ENCODE results near the gene ZNF219. TPM values are rescaled to one million over a fixed set of nuclear protein-coding genes. Genes with fewer than 3 reads are reported as not detected.

The ZNF219 gene
- total and polyA plus RNA-seq, 2 of the 13 experiments (the other 11 are each of a cell fraction or from before 2014, with no cell fraction given) = 34.5 to 36.6 TPM

DNA sequence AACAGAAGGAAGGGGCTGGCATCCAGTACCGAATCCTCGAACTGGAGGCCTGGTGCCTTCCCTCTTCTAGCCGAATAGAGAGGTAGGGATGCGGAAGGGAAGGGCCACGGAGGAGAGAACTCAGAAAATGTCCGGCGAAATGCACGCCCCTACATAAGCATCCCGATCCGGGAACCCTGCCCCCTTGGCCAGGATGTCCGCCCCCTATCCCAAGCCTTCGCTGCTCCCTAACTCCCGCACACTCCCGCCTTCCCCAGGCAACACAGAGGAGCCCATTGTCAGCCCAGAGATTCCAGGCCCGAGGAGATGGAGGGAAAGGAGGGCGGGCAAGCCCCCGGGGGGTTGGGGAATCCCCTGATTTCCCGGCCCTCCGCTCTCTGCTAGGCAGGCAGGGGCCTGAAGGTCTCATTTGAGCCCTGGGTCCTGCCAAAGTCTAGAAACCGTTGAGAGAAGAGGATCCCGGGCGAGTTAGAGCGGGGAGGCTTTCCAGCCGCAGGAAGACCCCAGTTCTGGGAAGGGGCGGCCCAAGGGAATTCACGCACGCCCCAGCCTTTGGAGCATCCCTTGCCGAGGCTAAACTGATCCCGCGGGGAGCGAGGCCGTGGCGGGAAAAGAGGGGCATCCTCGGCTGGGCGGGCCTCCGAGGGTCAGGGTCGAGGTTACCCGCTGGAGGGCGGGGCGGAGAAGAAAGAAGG is 28.9 kb downstream of the ZNF219 start (continued):
- TF ChIP-seq, protein P1, sequence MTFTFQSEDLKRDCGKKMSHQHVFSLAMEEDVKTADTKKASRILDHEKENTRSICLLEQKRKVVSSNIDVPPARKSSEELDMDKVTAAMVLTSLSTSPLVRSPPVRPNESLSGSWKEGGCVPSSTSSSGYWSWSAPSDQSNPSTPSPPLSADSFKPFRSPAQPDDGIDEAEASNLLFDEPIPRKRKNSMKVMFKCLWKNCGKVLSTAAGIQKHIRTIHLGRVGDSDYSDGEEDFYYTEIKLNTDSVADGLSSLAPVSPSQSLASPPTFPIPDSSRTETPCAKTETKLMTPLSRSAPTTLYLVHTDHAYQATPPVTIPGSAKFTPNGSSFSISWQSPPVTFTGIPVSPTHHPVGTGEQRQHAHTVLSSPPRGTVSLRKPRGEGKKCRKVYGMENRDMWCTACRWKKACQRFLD (CRISPR knock-in tag; IDR thresholded peaks at IDR 0.05; ENCODE audit: borderline replicate concordance) = no peak
- no peak for TF ChIP-seq TRIM24 (CRISPR knock-in tag; IDR thresholded peaks at IDR 0.05)
- TF ChIP-seq, protein P2, sequence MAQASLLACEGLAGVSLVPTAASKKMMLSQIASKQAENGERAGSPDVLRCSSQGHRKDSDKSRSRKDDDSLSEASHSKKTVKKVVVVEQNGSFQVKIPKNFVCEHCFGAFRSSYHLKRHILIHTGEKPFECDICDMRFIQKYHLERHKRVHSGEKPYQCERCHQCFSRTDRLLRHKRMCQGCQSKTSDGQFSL (CRISPR knock-in tag; IDR thresholded peaks at IDR 0.05) = no peak
- TF ChIP-seq AFF4 (CRISPR knock-in tag; IDR thresholded peaks at IDR 0.05) = no peak
- peak; percentile 59 for TF ChIP-seq TAF1 (CRISPR knock-in tag; IDR thresholded peaks at IDR 0.05)
- TF ChIP-seq, protein P3, sequence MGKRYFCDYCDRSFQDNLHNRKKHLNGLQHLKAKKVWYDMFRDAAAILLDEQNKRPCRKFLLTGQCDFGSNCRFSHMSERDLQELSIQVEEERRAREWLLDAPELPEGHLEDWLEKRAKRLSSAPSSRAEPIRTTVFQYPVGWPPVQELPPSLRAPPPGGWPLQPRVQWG (CRISPR knock-in tag; IDR thresholded peaks at IDR 0.05; ENCODE audit: borderline replicate concordance, low read depth) = no peak
- TF ChIP-seq ZNF784 (CRISPR knock-in tag; IDR thresholded peaks at IDR 0.05; ENCODE audit: borderline replicate concordance) = peak; percentile 69; the same call in 1 of the 2 replicates
- no peak for TF ChIP-seq SMYD3 (CRISPR knock-in tag; IDR thresholded peaks at IDR 0.05)
- TF ChIP-seq MEF2D (CRISPR knock-in tag; IDR thresholded peaks at IDR 0.05) = peak; percentile 44; the same call in 1 of the 2 replicates
- TF ChIP-seq REPIN1 (CRISPR knock-in tag; IDR thresholded peaks at IDR 0.05; ENCODE audit: borderline replicate concordance, low read depth) = no peak; the same call in 1 of the 2 replicates
- TF ChIP-seq MBD4 (IDR thresholded peaks at IDR 0.05; ENCODE audit: borderline replicate concordance, low read length) = no peak
- TF ChIP-seq ARNT (IDR thresholded peaks at IDR 0.05) = no peak
- peak; percentile 27; the same call in 1 of the 2 replicates for TF ChIP-seq GABPB1 (CRISPR knock-in tag; IDR thresholded peaks at IDR 0.05)
- TF ChIP-seq ZNF576 (CRISPR knock-in tag; IDR thresholded peaks at IDR 0.05) = 0 out of 2 replicates have a peak, but pooled peaks have one; percentile 11
- no peak for TF ChIP-seq HDAC6 (IDR thresholded peaks at IDR 0.05; ENCODE audit: low read depth, low read length)
- TF ChIP-seq ZNF547 (CRISPR knock-in tag; IDR thresholded peaks at IDR 0.05) = 0 out of 2 replicates have a peak, but pooled peaks have one; percentile 30
- 0 out of 2 replicates have a peak, but pooled peaks have one; percentile 58 for TF ChIP-seq ZBTB49 (CRISPR knock-in tag; IDR thresholded peaks at IDR 0.05; ENCODE audit: borderline replicate concordance)
- TF ChIP-seq EP300 (IDR thresholded peaks at IDR 0.05; ENCODE audit: low read depth in 2 of 2, low read length in 2 of 2) = peak in 1 of 2 experiments; percentile 6; a peak in 1 of 4 replicates
- 0 out of 2 replicates have a peak, but pooled peaks have one; percentile 15 for TF ChIP-seq EP300 (CRISPR knock-in tag; IDR thresholded peaks at IDR 0.05; ENCODE audit: borderline replicate concordance)

All from HepG2 (cell line).